H1 (cell line): ENCODE data around the gene DIAPH1. TPM values are rescaled to one million over a fixed set of nuclear protein-coding genes. Genes with fewer than 3 reads are reported as not detected.

Source experiments
- CTCF ChIA-PET: fragments of 300-600 bp; sonication (Branson Sonifier 250); formaldehyde crosslinking; loops from one replicate; lab custom pipeline; 2021; ENCODE audit not compliant: partially characterized antibody; lab: Charles Lee
- POLR2A ChIA-PET: fragments of 300-600 bp; sonication (Branson Sonifier 250); formaldehyde crosslinking; loops from one replicate; lab custom pipeline; 2021; ENCODE audit warnings: inconsistent platforms; ENCODE audit not compliant: partially characterized antibody; lab: Charles Lee
- DNase-seq, 2 experiments: peaks; one replicate each; pipeline versions ENCODE4 v3.0.0 to v3.0.0-alpha.2; 2010 to 2022; ENCODE audit warnings: low spot score in 2 of 2, low read depth in 1 of 2, mixed read lengths in 1 of 2
- FAIRE-seq: peaks from 2 replicates; lab custom pipeline; 2011; peaks lifted over from hg19 to GRCh38; lab: Jason Lieb, UNC
- H2AFZ ChIP-seq: 2 replicates; pipeline ENCODE4 v1.8.1; 2012; ENCODE audit warnings: low read length, inconsistent platforms
- H2AK5ac ChIP-seq: 2 replicates; pipeline ENCODE4 v1.6.1; 2013; ENCODE audit warnings: low read depth, low read length
- H2BK120ac ChIP-seq: replicated peaks from 2 replicates; pipeline ENCODE3; 2013; ENCODE audit warnings: low read depth, low read length, inconsistent platforms
- H2BK12ac ChIP-seq: 2 replicates; pipeline ENCODE4 v1.6.1; 2013; ENCODE audit warnings: low read depth, low read length
- H2BK15ac ChIP-seq: 2 replicates; pipeline ENCODE4 v1.6.1; 2013; ENCODE audit warnings: low read length
- H2BK20ac ChIP-seq: 2 replicates; pipeline ENCODE4 v1.6.1; 2013; ENCODE audit warnings: low read length
- H2BK5ac ChIP-seq: 2 replicates; pipeline ENCODE4 v1.6.1; 2013; ENCODE audit warnings: low read depth, low read length
- H3K14ac ChIP-seq: 2 replicates; pipeline ENCODE4 v1.6.1; 2013; ENCODE audit warnings: inconsistent platforms; ENCODE audit not compliant: insufficient read length
- H3K18ac ChIP-seq: 2 replicates; pipeline ENCODE4 v1.6.1; 2013; ENCODE audit warnings: low read length; ENCODE audit errors: extremely low read depth
- H3K23ac ChIP-seq: 2 replicates; pipeline ENCODE4 v1.6.1; 2013; ENCODE audit warnings: inconsistent platforms; ENCODE audit not compliant: insufficient read length
- H3K23me2 ChIP-seq: 2 replicates; pipeline ENCODE4 v1.6.1; 2013; ENCODE audit warnings: low read depth, low read length
- H3K27ac ChIP-seq: 2 replicates; pipeline ENCODE4 v1.6.1; 2011; ENCODE audit warnings: low read depth, low read length, inconsistent platforms
- H3K27me3 ChIP-seq, 4 experiments: replicated peaks in 1 of 4; 1 replicate in 1 of 4; 2 replicates in 3 of 4; pipeline versions ENCODE4 v1.6.1 to v1.8.1; 2011 to 2013; ENCODE audit warnings: low read length in 3 of 4, mild to moderate bottlenecking in 3 of 4, inconsistent platforms in 2 of 4, mixed read lengths in 2 of 4, moderate library complexity in 1 of 4; ENCODE audit not compliant: control insufficient read depth in 3 of 4, insufficient read depth in 3 of 4; ENCODE audit errors: extremely low read depth in 1 of 4
- H3K36me3 ChIP-seq, 4 experiments: 2 replicates each; pipeline versions ENCODE4 v1.6.1 to v1.8.1; 2011 to 2013; ENCODE audit warnings: mild to moderate bottlenecking in 4 of 4, low read length in 3 of 4, moderate library complexity in 2 of 4, control low read depth in 1 of 4, inconsistent platforms in 1 of 4; ENCODE audit not compliant: insufficient read depth in 4 of 4, control insufficient read depth in 2 of 4
- H3K4ac ChIP-seq: replicated peaks from 2 replicates; pipeline ENCODE3; 2013; ENCODE audit warnings: low read length, low read depth, mixed read lengths, inconsistent platforms; ENCODE audit not compliant: insufficient read length
- H3K4me1 ChIP-seq, 4 experiments: replicated peaks in 1 of 4; 1 replicate in 1 of 4; 2 replicates in 3 of 4; pipeline versions ENCODE4 v1.6.1 to v1.8.1; 2011 to 2013; ENCODE audit warnings: low read length in 3 of 4, inconsistent platforms in 2 of 4, mixed read lengths in 1 of 4; ENCODE audit not compliant: insufficient read depth in 4 of 4, control insufficient read depth in 3 of 4
- H3K4me2 ChIP-seq, 2 experiments: 2 replicates each; pipeline versions ENCODE4 v1.6.1 to v1.8.1; 2011 to 2013; ENCODE audit warnings: low read depth in 2 of 2, low read length in 2 of 2, control low read depth in 1 of 2, inconsistent platforms in 1 of 2, mild to moderate bottlenecking in 1 of 2; ENCODE audit not compliant: insufficient read depth in 1 of 2
- H3K4me3 ChIP-seq, 4 experiments: fragments of 200-600, 300-600 bp in 1 of 4; sonication (generic), shearing (Covaris generic), sonication (Bioruptor Twin) in 1 of 4; 2 replicates each; pipeline versions ENCODE4 v1.5.1 to v1.8.1; 2011 to 2016; ENCODE audit warnings: low read length in 4 of 4, low read depth in 3 of 4, control low read depth in 2 of 4, inconsistent platforms in 2 of 4, mild to moderate bottlenecking in 2 of 4, mixed read lengths in 1 of 4, moderate library complexity in 1 of 4; ENCODE audit not compliant: insufficient read depth in 2 of 4; ENCODE audit errors: extremely low read depth in 1 of 4
- H3K56ac ChIP-seq: replicated peaks from 2 replicates; pipeline ENCODE3; 2013; ENCODE audit warnings: low read depth, mild to moderate bottlenecking, mixed read lengths, low read length, inconsistent platforms; ENCODE audit not compliant: insufficient read length
- H3K79me1 ChIP-seq: 2 replicates; pipeline ENCODE4 v1.6.1; 2013; ENCODE audit warnings: low read depth, low read length, control low read depth
- H3K79me2 ChIP-seq, 2 experiments: 2 replicates each; pipeline versions ENCODE4 v1.6.1 to v1.8.1; 2012 to 2013; ENCODE audit warnings: low read length in 2 of 2, mild to moderate bottlenecking in 2 of 2, inconsistent platforms in 1 of 2; ENCODE audit not compliant: insufficient read depth in 2 of 2, control insufficient read depth in 1 of 2
- H3K9ac ChIP-seq, 4 experiments: replicated peaks in 1 of 4; 1 replicate in 1 of 4; 2 replicates in 3 of 4; pipeline versions ENCODE4 v1.6.1 to v1.8.1; 2011 to 2013; ENCODE audit warnings: low read depth in 3 of 4, low read length in 3 of 4, control low read depth in 2 of 4, mild to moderate bottlenecking in 2 of 4, moderate library complexity in 2 of 4, inconsistent platforms in 1 of 4; ENCODE audit errors: extremely low read depth in 1 of 4
- H3K9me3 ChIP-seq, 2 experiments: 2 replicates each; pipeline versions ENCODE4 v1.6.1 to v1.8.1; 2012 to 2013; ENCODE audit warnings: mild to moderate bottlenecking in 2 of 2, moderate library complexity in 2 of 2, control low read depth in 1 of 2, inconsistent platforms in 1 of 2, low read depth in 1 of 2, low read length in 1 of 2, mixed read lengths in 1 of 2; ENCODE audit not compliant: insufficient read depth in 2 of 2
- H4K20me1 ChIP-seq, 2 experiments: replicated peaks in 1 of 2; 2 replicates each; pipeline versions ENCODE3 to v1.8.1; 2011 to 2013; ENCODE audit warnings: inconsistent platforms in 2 of 2, low read length in 2 of 2, mild to moderate bottlenecking in 1 of 2; ENCODE audit not compliant: insufficient read depth in 2 of 2, control insufficient read depth in 1 of 2
- H4K5ac ChIP-seq: 2 replicates; pipeline ENCODE4 v1.6.1; 2013; ENCODE audit warnings: low read length, low read depth, mixed read lengths, inconsistent platforms; ENCODE audit not compliant: insufficient read length
- H4K8ac ChIP-seq: 2 replicates; pipeline ENCODE4 v1.8.0; 2013; ENCODE audit warnings: mild to moderate bottlenecking, moderate library complexity, low read length, inconsistent platforms; ENCODE audit not compliant: insufficient read depth; ENCODE audit errors: extremely low read depth
- H4K91ac ChIP-seq: replicated peaks from 2 replicates; pipeline ENCODE3; 2013; ENCODE audit warnings: low read length, mixed read lengths, inconsistent platforms; ENCODE audit not compliant: insufficient read length
- NANOG ChIP-seq: IDR thresholded peaks from 2 replicates; pipeline ENCODE4 v1.6.1; 2011; ENCODE audit warnings: low read length, low read depth, mild to moderate bottlenecking, inconsistent platforms; ENCODE audit not compliant: insufficient read depth, poor library complexity, severe bottlenecking
- TEAD4 ChIP-seq: IDR thresholded peaks from 2 replicates; pipeline ENCODE4 v1.6.1; 2012; ENCODE audit warnings: low read depth, low read length, inconsistent platforms, mixed read lengths
- WGBS, 2 experiments: shearing (Covaris generic) in 1 of 2; methylation state at CpG; one replicate each; pipeline versions ENCODE4 v1.1.6 to v1.1.7; 2013 to 2015; ENCODE audit warnings: low lambda C conversion rate in 2 of 2, mixed read lengths in 2 of 2, inconsistent platforms in 1 of 2, low coverage in 1 of 2, missing lambda C conversion rate in 1 of 2; ENCODE audit not compliant: insufficient replicate concordance in 2 of 2, insufficient coverage in 1 of 2, insufficient read length in 1 of 2; ENCODE audit errors: extremely low coverage in 1 of 2, missing lambda C conversion rate in 1 of 2; 5-methylcytosine and 5-hydroxymethylcytosine counted together
- polyA plus RNA-seq, 7 experiments: library from polyadenylated mRNA; depleted of rRNA in 3 of 7; stranded (reverse) in 5 of 7; unstranded in 2 of 7; fragments of >200 nt in 5 of 7; fragments of 200-250 nt in 2 of 7; gene quantifications; 1 replicate in 5 of 7; 2 replicates in 1 of 7; 4 replicates in 1 of 7; pipeline versions ENCODE4 v1.2.1 to v1.2.3, GENCODE V29; 2011 to 2013; ENCODE audit warnings: missing spikeins in 2 of 7, mixed read lengths in 2 of 7
- total RNA-seq: library from RNA; stranded (reverse); fragmentation: NEBNext Ultra II Directional; extraction: Animal tissue kit (Norgen Biotek cat#: 25700); gene quantifications from 2 replicates; pipeline ENCODE4 v1.2.1, GENCODE V29; 2021

The DIAPH1 gene
- total and polyA plus RNA-seq, 2 of the 8 experiments (the other 6 are each of a cell fraction or from before 2014, with no cell fraction given), result 61.2 to 114 TPM

- TF ChIP-seq TEAD4, result 0 out of 2 replicates have a peak, but pooled peaks have one; percentile 31
- no peak for TF ChIP-seq NANOG
These were observed 14.7 kb downstream of the DIAPH1 start for GRCh38 chr5:141603923-141604717.

More at GRCh38 chr5:141603923-141604717, 14.7 kb downstream of the DIAPH1 start:
- Histone ChIP-seq H3K36me3 (no peaks in the 10 kb centered on the region), H2BK12ac (no peak overlapping the region), H3K4me3 (no peak overlapping the region), H3K56ac (no peak overlapping the region), H3K79me1 (peaks cover 8% of the 10 kb centered on the region), H3K27ac (no peak overlapping the region), H2BK120ac (no peak overlapping the region), H3K4me2 (no peak overlapping the region), H3K9me3 (no peaks in the 10 kb centered on the region), H3K9ac (no peak overlapping the region; a peak in 1 of 7 replicates), H2AK5ac (no peak overlapping the region; the same call in 1 of the 2 replicates), H4K8ac (no peak overlapping the region), H2BK15ac (no peak overlapping the region), H2BK20ac (no peak overlapping the region), H4K91ac (no peak overlapping the region), H4K5ac (no peak overlapping the region), H3K23me2 (no peaks in the 10 kb centered on the region), H3K4me1 (no peaks in the 10 kb centered on the region; a peak in 1 of 7 replicates), H2BK5ac (no peak overlapping the region), H4K20me1 (peaks cover 4 to 10% of the 10 kb centered on the region in 2 experiments), H3K27me3 (no peaks in the 10 kb centered on the region), H3K79me2 (peaks cover 9 to 94% of the 10 kb centered on the region in 2 experiments; a peak in 3 of 4 replicates), H3K18ac (no peak overlapping the region), H3K4ac (no peak overlapping the region), H3K23ac (no peak overlapping the region), H2AFZ (no peak overlapping the region), H3K14ac (no peak overlapping the region)
- POLR2A ChIA-PET, result interaction anchor here (0.9 to 7.9 kb wide), 3 partner anchors 12 to 36 kb away, joined by 3 to 55 read pairs (median 7); partner anchors contain the start of genes DIAPH1, HDAC3 and RELL2
- WGBS, 2 experiments, result 84% methylated on average over 6 of the region's 6 CpGs; no CpG with 5 or more reads in 1 of the 2 experiments
- CTCF ChIA-PET, result interaction anchor here (0.8 to 4.0 kb wide), 5 partner anchors 10 to 39 kb away, joined by 3 to 41 read pairs (median 3); partner anchors contain the start of gene DIAPH1
- no peak for DNase-seq
- no peak for FAIRE-seq
